Stomach smooth muscle (tissue), 2 donors: ENCODE results near the gene ZBTB12.

Source experiments
- H3K27ac ChIP-seq: one replicate; pipeline ENCODE4 v1.7.0; 2013; ENCODE audit warnings: mild to moderate bottlenecking, low read length, inconsistent platforms
- H3K27me3 ChIP-seq, 2 donors: one replicate each; pipeline ENCODE4 v1.7.0; 2013; ENCODE audit warnings: low read length in 2 of 2; ENCODE audit not compliant: insufficient read depth in 2 of 2, control insufficient read depth in 1 of 2
- H3K36me3 ChIP-seq, 2 donors: one replicate each; pipeline ENCODE4 v1.7.0; 2013; ENCODE audit warnings: low read length in 2 of 2; ENCODE audit not compliant: control insufficient read depth in 2 of 2, insufficient read depth in 2 of 2
- H3K4me1 ChIP-seq: one replicate; pipeline ENCODE4 v1.7.0; 2013; ENCODE audit warnings: low read length; ENCODE audit not compliant: control insufficient read depth, insufficient read depth
- H3K4me3 ChIP-seq, 2 donors: one replicate each; pipeline ENCODE4 v1.7.0; 2013; ENCODE audit warnings: low read length in 2 of 2
- H3K9ac ChIP-seq, 2 donors: one replicate each; pipeline ENCODE4 v1.7.0; 2013; ENCODE audit warnings: low read length in 2 of 2, mild to moderate bottlenecking in 1 of 2
- H3K9me3 ChIP-seq, 2 donors: one replicate each; pipeline ENCODE4 v1.7.0; 2013; ENCODE audit warnings: low read length in 2 of 2; ENCODE audit not compliant: control insufficient read depth in 2 of 2
- donor health status: healthy.
- donor health status: Pancreatic carcinoma.

The ZBTB12 gene

GRCh38 chr6:31896493-31896855 lies 5.4 kb downstream of the ZBTB12 start:
- peak overlapping the region; percentile 57 to 99 for H3K4me3 ChIP-seq
- H3K9ac ChIP-seq, result peak overlapping the region; percentile 23 to 66
- H3K36me3 ChIP-seq, result peaks cover 4 to 17% of the 10 kb centered on the region in 2 donors
- no peaks in the 10 kb centered on the region for H3K27me3 ChIP-seq
- H3K27ac ChIP-seq, result peak overlapping the region; percentile 37
- H3K4me1 ChIP-seq, result peaks cover 23% of the 10 kb centered on the region
- H3K9me3 ChIP-seq, result no peaks in the 10 kb centered on the region

- peaks cover 4% of the 10 kb centered on the region for H3K4me1 ChIP-seq
- no peaks in the 10 kb centered on the region for H3K9me3 ChIP-seq
- no peak overlapping the region for H3K27ac ChIP-seq
- H3K4me3 ChIP-seq, result no peak overlapping the region
- H3K36me3 ChIP-seq, result peaks cover 21 to 35% of the 10 kb centered on the region in 2 donors
- no peaks in the 10 kb centered on the region for H3K27me3 ChIP-seq
- no peak overlapping the region for H3K9ac ChIP-seq
Measured at GRCh38 chr6:31892821-31893220, 9.1 kb downstream of the ZBTB12 start.

GRCh38 chr6:31889331-31889972 lies 12.4 kb downstream of the ZBTB12 start:
- Histone ChIP-seq H3K9ac (no peak overlapping the region), H3K4me3 (no peak overlapping the region), H3K9me3 (no peaks in the 10 kb centered on the region), H3K36me3 (peaks cover 32 to 56% of the 10 kb centered on the region in 2 donors), H3K27ac (no peak overlapping the region), H3K27me3 (no peaks in the 10 kb centered on the region), H3K4me1 (no peaks in the 10 kb centered on the region)

- no peaks in the 10 kb centered on the region for H3K4me1 ChIP-seq
- no peak overlapping the region for H3K9ac ChIP-seq
- no peak overlapping the region for H3K4me3 ChIP-seq
- H3K9me3 ChIP-seq, result no peaks in the 10 kb centered on the region
- H3K27me3 ChIP-seq, result no peaks in the 10 kb centered on the region
- no peak overlapping the region for H3K27ac ChIP-seq
- H3K36me3 ChIP-seq, result peaks cover 39 to 59% of the 10 kb centered on the region in 2 donors
Measured at GRCh38 chr6:31888276-31889258, 13.3 kb downstream of the ZBTB12 start.

- Histone ChIP-seq H3K9me3 (no peaks in the 10 kb centered on the region), H3K27me3 (no peaks in the 10 kb centered on the region), H3K36me3 (peaks cover 48 to 59% of the 10 kb centered on the region in 2 donors), H3K4me3 (no peak overlapping the region), H3K4me1 (no peaks in the 10 kb centered on the region), H3K9ac (no peak overlapping the region), H3K27ac (no peak overlapping the region)
Measured at GRCh38 chr6:31887173-31888007, 14.5 kb downstream of the ZBTB12 start.

- no peaks in the 10 kb centered on the region for H3K27me3 ChIP-seq
- no peak overlapping the region for H3K9ac ChIP-seq
- peaks cover 49 to 60% of the 10 kb centered on the region in 2 donors for H3K36me3 ChIP-seq
- no peak overlapping the region for H3K27ac ChIP-seq
- H3K4me1 ChIP-seq, result no peaks in the 10 kb centered on the region
- no peak overlapping the region for H3K4me3 ChIP-seq
- H3K9me3 ChIP-seq, result no peaks in the 10 kb centered on the region
Measured at GRCh38 chr6:31886541-31886991, 15.3 kb downstream of the ZBTB12 start.

GRCh38 chr6:31884528-31885035 lies 17.3 kb downstream of the ZBTB12 start:
- H3K4me3 ChIP-seq, result no peak overlapping the region
- peaks cover 3% of the 10 kb centered on the region for H3K4me1 ChIP-seq
- no peaks in the 10 kb centered on the region for H3K9me3 ChIP-seq
- H3K27ac ChIP-seq, result no peak overlapping the region
- H3K36me3 ChIP-seq, result peaks cover 50 to 68% of the 10 kb centered on the region in 2 donors
- no peaks in the 10 kb centered on the region for H3K27me3 ChIP-seq
- no peak overlapping the region for H3K9ac ChIP-seq

GRCh38 chr6:31883676-31884075 lies 18.2 kb downstream of the ZBTB12 start:
- peaks cover 3% of the 10 kb centered on the region for H3K4me1 ChIP-seq
- no peak overlapping the region for H3K27ac ChIP-seq
- no peaks in the 10 kb centered on the region for H3K9me3 ChIP-seq
- H3K4me3 ChIP-seq, result no peak overlapping the region
- H3K27me3 ChIP-seq, result no peaks in the 10 kb centered on the region
- H3K9ac ChIP-seq, result no peak overlapping the region
- peaks cover 46 to 66% of the 10 kb centered on the region in 2 donors for H3K36me3 ChIP-seq

GRCh38 chr6:31882344-31882743 lies 19.5 kb downstream of the ZBTB12 start:
- no peak overlapping the region for H3K9ac ChIP-seq
- no peaks in the 10 kb centered on the region for H3K9me3 ChIP-seq
- peaks cover 3% of the 10 kb centered on the region for H3K4me1 ChIP-seq
- H3K27ac ChIP-seq, result no peak overlapping the region
- no peaks in the 10 kb centered on the region for H3K27me3 ChIP-seq
- H3K4me3 ChIP-seq, result no peak overlapping the region
- H3K36me3 ChIP-seq, result peaks cover 37 to 54% of the 10 kb centered on the region in 2 donors
